Tibial nerve (tissue), 4 donors: Measurements from ENCODE around the gene VSTM2L. TPM values are rescaled to one million over a fixed set of nuclear protein-coding genes. Genes with fewer than 3 reads are reported as not detected.

Experiments used
- DNase-seq, 2 donors: peaks; one replicate each; pipeline ENCODE4 v3.0.0-alpha.2; 2019; ENCODE audit warnings: low spot score in 2 of 2
- H3K27ac ChIP-seq, 4 donors: fragments of 200-600 bp; sonication (generic) in 3 of 4; one replicate each; pipeline ENCODE4 v1.5.1; 2017 to 2019; ENCODE audit warnings: mild to moderate bottlenecking in 1 of 4
- H3K27me3 ChIP-seq, 2 donors: fragments of 200-600 bp; sonication (generic) in 1 of 2; one replicate each; pipeline versions ENCODE4 v1.5.1 to v1.6.0; 2017 to 2019
- H3K36me3 ChIP-seq, 3 donors: fragments of 200-600 bp; sonication (generic); one replicate each; pipeline ENCODE4 v1.5.1; 2018 to 2019
- H3K4me1 ChIP-seq, 4 donors: fragments of 200-600 bp; sonication (generic) in 3 of 4; one replicate each; pipeline ENCODE4 v1.5.1; 2017 to 2019
- H3K4me3 ChIP-seq, 4 donors: fragments of 200-600 bp; sonication (generic) in 3 of 4; one replicate each; pipeline ENCODE4 v1.5.1; 2017 to 2019; ENCODE audit warnings: mild to moderate bottlenecking in 1 of 4, moderate library complexity in 1 of 4
- H3K9me3 ChIP-seq, 4 donors: fragments of 200-600 bp; sonication (generic) in 3 of 4; one replicate each; pipeline ENCODE4 v1.5.1; 2017 to 2019
- EP300 ChIP-seq, 2 donors: sonication (generic); formaldehyde crosslinking; IDR thresholded peaks; one replicate each; pipeline ENCODE4 v1.6.1; 2017; ENCODE audit warnings: antibody characterized with exemption in 2 of 2, mild to moderate bottlenecking in 1 of 2
- POLR2A ChIP-seq, 2 donors: fragments of 450-650 bp; IDR thresholded peaks; one replicate each; pipeline ENCODE4 v1.6.1; 2017; ENCODE audit warnings: antibody characterized with exemption in 2 of 2, mild to moderate bottlenecking in 2 of 2, moderate library complexity in 2 of 2
- WGBS, 2 donors: methylation state at CpG; one replicate each; pipeline ENCODE4 v1.1.5; 2018; 5-methylcytosine and 5-hydroxymethylcytosine counted together
- total RNA-seq, 4 donors: library from RNA; depleted of rRNA; stranded (reverse); fragments of >200 nt; gene quantifications; one replicate each; pipeline ENCODE4 v1.1.0, GENCODE V29; 2016
- TF ChIP-seq, protein P1 (sequence below), 5 experiments: fragments of 200-600 bp in 3 of 5; fragments of 450-650 bp in 2 of 5; sonication (generic) in 3 of 5; IDR thresholded peaks; one replicate each; pipeline ENCODE4 v1.5.1; 2016 to 2019; ENCODE audit warnings: antibody characterized with exemption in 5 of 5, mild to moderate bottlenecking in 3 of 5, moderate library complexity in 2 of 5

VSTM2L gene
- total RNA-seq, 4 donors from 2014 or later = 0.44 TPM; not detected in 3

DNA sequence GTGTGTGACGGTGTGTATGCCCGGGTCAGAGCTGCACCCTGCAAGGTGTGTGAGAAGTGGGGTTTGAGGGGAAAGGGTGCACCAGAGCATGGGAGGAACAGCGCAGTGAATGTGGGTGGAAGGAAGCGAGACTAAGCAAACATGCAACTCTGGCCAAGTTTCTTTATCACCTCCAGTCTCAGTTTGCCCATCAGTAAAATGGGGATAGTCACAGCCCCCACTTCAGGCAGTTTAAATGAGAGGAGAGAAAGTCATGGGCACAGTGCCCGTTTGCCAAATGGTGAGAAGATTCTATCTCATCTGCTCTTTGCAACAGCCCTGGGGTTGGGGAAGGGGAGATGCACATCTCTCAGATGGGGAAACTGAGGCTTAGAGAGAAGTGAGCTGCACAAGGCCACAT is 12.8 kb upstream of the VSTM2L start:
- no peak for DNase-seq
- H3K27me3 ChIP-seq = peaks cover 0 to 14% of the 10 kb centered on the region in 2 donors
- no peak overlapping the region for H3K27ac ChIP-seq
- no peaks in the 10 kb centered on the region for H3K9me3 ChIP-seq
- H3K4me3 ChIP-seq = no peak overlapping the region
- TF ChIP-seq EP300 (IDR thresholded peaks at IDR 0.05) = no peak
- TF ChIP-seq POLR2A (IDR thresholded peaks at IDR 0.05) = no peak
- TF ChIP-seq, protein P1, sequence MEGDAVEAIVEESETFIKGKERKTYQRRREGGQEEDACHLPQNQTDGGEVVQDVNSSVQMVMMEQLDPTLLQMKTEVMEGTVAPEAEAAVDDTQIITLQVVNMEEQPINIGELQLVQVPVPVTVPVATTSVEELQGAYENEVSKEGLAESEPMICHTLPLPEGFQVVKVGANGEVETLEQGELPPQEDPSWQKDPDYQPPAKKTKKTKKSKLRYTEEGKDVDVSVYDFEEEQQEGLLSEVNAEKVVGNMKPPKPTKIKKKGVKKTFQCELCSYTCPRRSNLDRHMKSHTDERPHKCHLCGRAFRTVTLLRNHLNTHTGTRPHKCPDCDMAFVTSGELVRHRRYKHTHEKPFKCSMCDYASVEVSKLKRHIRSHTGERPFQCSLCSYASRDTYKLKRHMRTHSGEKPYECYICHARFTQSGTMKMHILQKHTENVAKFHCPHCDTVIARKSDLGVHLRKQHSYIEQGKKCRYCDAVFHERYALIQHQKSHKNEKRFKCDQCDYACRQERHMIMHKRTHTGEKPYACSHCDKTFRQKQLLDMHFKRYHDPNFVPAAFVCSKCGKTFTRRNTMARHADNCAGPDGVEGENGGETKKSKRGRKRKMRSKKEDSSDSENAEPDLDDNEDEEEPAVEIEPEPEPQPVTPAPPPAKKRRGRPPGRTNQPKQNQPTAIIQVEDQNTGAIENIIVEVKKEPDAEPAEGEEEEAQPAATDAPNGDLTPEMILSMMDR (IDR thresholded peaks at IDR 0.05) = no peak
- no peaks in the 10 kb centered on the region for H3K4me1 ChIP-seq
- WGBS, 2 donors = 84 to 87% methylated on average over 5 of the region's 5 CpGs
- H3K36me3 ChIP-seq = no peaks in the 10 kb centered on the region

GRCh38 chr20:37890643-37891042 is 12.3 kb upstream of the VSTM2L start:
- DNase-seq = no peak
- TF ChIP-seq EP300 (IDR thresholded peaks at IDR 0.05) (no peak), POLR2A (IDR thresholded peaks at IDR 0.05) (no peak)
- TF ChIP-seq, protein P1 (IDR thresholded peaks at IDR 0.05) = no peak
- Histone ChIP-seq H3K27me3 (peaks cover 0 to 10% of the 10 kb centered on the region in 2 donors), H3K27ac (no peak overlapping the region), H3K9me3 (no peaks in the 10 kb centered on the region), H3K36me3 (no peaks in the 10 kb centered on the region), H3K4me3 (no peak overlapping the region), H3K4me1 (no peaks in the 10 kb centered on the region)
- 78 to 81% methylated on average over 10 to 13 of the region's 13 CpGs for WGBS, 2 donors

DNA sequence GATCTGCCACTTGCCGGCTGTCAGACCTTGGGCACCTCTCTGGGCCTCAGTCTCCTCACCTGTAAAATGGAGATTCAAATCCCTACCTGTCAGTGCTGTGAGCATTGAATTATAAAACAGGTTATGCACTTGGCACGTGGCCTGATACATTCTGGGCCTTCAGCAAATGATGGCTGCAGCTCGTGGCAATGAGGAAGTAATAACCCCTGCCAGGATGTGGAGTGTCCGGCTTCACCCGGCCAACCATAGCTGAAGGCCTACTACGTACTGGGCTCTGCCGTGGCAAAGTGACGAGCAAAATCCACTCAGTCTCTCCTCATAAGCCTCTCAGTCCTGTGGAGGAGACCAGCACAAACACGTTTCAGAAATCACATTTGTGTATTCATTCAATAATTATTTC is 10.9 kb upstream of the VSTM2L start:
- H3K4me1 ChIP-seq = peaks cover 0 to 5% (median 2%) of the 10 kb centered on the region in 4 donors
- H3K4me3 ChIP-seq = no peak overlapping the region
- no peaks in the 10 kb centered on the region for H3K27me3 ChIP-seq
- no peaks in the 10 kb centered on the region for H3K36me3 ChIP-seq
- WGBS, 2 donors = 71 to 75% methylated on average over 9 of the region's 9 CpGs
- TF ChIP-seq, protein P1 (IDR thresholded peaks at IDR 0.05) = no peak
- TF ChIP-seq EP300 (IDR thresholded peaks at IDR 0.05) = no peak
- no peak for TF ChIP-seq POLR2A (IDR thresholded peaks at IDR 0.05)
- H3K9me3 ChIP-seq = no peaks in the 10 kb centered on the region
- no peak for DNase-seq
- no peak overlapping the region for H3K27ac ChIP-seq

GRCh38 chr20:37893566-37894241 is 9.2 kb upstream of the VSTM2L start:
- TF ChIP-seq EP300 (IDR thresholded peaks at IDR 0.05) (no peak), POLR2A (IDR thresholded peaks at IDR 0.05) (no peak)
- TF ChIP-seq, protein P1 (IDR thresholded peaks at IDR 0.05) = no peak
- Histone ChIP-seq H3K4me3 (no peak overlapping the region), H3K9me3 (no peaks in the 10 kb centered on the region), H3K36me3 (no peaks in the 10 kb centered on the region), H3K27me3 (no peaks in the 10 kb centered on the region), H3K27ac (no peak overlapping the region), H3K4me1 (peaks cover 0 to 21% (median 8%) of the 10 kb centered on the region in 4 donors)
- 84 to 92% methylated on average over 5 of the region's 5 CpGs for WGBS, 2 donors
- DNase-seq = no peak

- 76 to 84% methylated on average over 4 of the region's 4 CpGs for WGBS, 2 donors
- Histone ChIP-seq H3K4me3 (no peak overlapping the region), H3K27ac (no peak overlapping the region), H3K9me3 (no peaks in the 10 kb centered on the region), H3K27me3 (no peaks in the 10 kb centered on the region), H3K36me3 (no peaks in the 10 kb centered on the region), H3K4me1 (peaks cover 0 to 21% (median 8%) of the 10 kb centered on the region in 4 donors)
- no peak for DNase-seq
- TF ChIP-seq, protein P1 (IDR thresholded peaks at IDR 0.05) = no peak
- TF ChIP-seq EP300 (IDR thresholded peaks at IDR 0.05) (no peak), POLR2A (IDR thresholded peaks at IDR 0.05) (no peak)
Observed at GRCh38 chr20:37894454-37894853, 8.5 kb upstream of the VSTM2L start.
